HG03558 (cell line): ENCODE results near the gene KRT8.

ENCODE experiments used
- ATAC-seq: cut with Tn5 transposase; IDR thresholded peaks from one replicate; pipeline ENCODE4 v1.9.1; 2021; ENCODE audit warnings: moderate number of reproducible peaks; ENCODE audit not compliant: unreplicated experiment; ENCODE audit errors: extremely low read depth

Gene KRT8

DNA sequence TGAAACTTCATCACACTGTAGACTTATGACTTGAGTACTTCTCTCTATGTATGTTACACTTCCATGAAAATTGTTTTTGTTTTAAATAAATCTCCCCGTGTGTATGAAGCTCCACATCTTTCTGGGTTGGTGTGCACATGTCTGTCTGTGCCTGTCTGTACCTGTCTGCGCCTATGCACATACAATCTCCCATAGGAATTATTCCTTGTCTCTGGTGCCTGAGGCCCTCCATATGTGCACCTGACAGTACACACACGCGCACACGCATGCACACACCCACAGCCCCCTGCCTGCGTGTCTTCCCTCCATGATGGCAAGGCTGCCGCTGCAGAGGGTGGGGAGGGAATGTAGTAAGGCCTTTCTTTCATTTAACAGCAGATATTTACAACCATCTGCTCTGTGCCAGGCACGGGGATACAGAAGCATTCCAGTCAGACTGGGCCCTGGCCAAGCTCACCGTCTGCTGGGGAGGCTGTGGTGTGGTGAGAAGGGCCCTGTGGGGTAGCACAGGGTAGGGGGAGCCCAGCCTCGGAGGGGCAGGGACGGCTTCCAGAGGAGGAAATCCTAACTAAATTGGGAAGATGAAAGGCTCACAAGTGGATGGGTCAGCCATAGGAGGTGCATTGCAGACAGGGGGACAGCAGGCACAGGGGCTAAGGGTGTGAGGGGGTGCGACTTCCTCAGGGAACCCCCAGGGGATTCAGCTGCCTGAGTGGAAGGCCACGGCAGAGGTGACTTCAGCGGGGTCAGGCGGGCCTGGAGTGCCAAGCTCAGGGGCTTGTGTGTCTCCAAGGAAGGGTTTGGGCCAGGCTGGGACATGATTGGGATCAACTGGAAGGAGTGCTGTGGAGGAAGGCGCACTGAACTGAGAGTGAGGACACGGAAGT lies 26.1 kb downstream of the KRT8 start:
- no peak for ATAC-seq

DNA sequence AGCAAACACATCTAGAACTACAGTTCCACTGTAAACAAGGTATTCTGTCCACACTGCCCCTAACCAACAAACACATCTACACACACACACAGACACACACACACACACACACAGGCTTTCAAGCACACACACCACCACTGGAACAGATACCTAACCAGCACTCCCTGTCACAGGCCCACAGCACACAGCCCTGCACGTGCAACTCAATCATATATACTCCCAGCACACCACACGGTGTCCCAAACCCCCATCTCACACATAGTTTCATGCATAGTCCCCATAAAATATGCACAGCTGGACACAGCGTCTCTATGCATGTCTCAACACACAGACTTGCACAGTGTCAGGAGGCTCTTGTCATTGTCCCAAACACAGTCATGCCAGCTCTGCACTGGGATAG lies 27.6 kb downstream of the KRT8 start:
- ATAC-seq, result no peak

DNA sequence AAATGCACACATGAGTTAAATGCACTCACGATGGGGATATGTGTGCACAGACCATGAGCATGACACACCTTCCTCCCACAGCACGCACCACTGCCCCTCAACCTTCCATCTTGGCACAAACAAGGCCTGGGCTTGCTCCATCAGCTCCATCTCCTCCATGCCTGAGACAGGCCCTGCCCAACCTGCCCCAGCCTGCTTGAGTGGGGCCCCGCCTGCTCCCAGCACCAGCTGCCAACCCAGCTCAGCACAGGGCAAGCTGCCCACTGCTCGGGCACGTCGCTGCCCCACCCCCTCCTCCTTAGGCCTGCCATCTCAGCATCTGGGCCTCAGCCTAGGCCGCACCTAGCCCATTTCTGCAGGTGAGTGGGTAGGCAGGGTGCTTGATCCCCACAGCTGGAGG lies 28.5 kb downstream of the KRT8 start:
- ATAC-seq, result no peak

GRCh38 chr12:52874573-52875435 lies 30.1 kb downstream of the KRT8 start:
- ATAC-seq, result no peak

GRCh38 chr12:52873832-52874572 lies 30.9 kb downstream of the KRT8 start:
- ATAC-seq, result no peak

DNA sequence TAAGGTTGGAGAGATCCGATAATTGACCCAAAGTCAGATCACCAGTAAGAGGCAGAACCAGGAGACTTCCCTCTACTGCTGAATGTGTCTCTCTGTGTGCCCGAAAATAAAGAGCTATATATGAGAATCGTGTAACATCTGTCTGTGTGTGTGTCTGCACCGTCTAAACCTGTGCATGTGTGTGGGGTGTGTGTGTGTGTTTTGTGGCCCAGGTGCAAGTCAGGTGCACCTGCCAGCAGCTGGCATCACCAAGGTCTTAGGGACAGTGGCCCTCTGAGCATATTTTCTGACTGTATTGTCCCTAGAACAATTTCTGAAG lies 31.4 kb downstream of the KRT8 start:
- no peak for ATAC-seq

- ATAC-seq, result no peak
These were observed 32.1 kb downstream of the KRT8 start for GRCh38 chr12:52872644-52873389.

GRCh38 chr12:52871291-52872039 lies 33.4 kb downstream of the KRT8 start:
- ATAC-seq, result no peak

DNA sequence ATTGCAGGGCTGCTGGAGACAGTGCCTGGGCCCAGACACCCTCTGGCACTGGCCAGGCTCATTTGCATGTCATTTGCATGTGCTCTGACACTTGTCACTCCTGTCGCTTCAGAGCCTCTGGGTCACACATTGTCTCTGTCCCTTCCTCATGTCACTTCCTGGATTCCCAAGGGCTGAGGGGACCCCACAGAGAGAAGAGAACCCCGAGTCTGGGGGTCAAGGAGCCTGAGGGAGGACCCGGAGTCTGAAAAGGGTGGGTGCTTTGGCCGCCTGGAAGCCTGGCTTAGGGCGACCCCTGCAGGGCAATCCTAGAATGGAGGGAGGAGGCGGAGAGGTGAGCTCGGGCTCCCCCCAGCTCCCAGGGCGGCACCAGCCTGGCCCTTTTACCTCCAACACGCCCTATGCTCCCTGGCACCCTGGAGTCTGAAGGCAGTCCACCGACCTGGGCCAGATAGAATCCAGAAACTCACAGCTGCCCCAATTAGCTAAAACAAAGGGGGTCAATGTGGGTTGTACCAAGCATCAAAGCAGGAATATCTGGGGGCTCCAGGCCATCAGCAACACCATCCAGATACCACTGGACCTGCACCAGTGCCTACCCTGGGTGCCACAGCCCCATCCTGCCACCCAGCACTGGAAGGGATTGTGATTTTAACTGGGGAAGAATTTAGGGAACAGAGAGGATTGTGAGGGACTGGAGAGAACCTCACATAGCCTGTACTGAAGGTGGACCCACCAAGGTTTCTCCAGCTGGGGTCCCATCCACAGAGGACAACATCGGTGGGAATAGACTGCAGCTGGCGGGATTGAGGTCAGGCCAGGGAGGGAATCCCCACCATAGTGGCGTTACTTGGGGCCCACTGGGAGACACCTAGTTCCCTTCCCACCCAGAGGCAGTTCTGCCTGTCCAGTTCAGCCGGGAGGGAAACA lies 34.2 kb downstream of the KRT8 start:
- no peak for ATAC-seq

- no peak for ATAC-seq
These were observed 37.2 kb downstream of the KRT8 start for GRCh38 chr12:52867642-52868041.

- no peak for ATAC-seq
These were observed 37.7 kb downstream of the KRT8 start for GRCh38 chr12:52867152-52867551.

DNA sequence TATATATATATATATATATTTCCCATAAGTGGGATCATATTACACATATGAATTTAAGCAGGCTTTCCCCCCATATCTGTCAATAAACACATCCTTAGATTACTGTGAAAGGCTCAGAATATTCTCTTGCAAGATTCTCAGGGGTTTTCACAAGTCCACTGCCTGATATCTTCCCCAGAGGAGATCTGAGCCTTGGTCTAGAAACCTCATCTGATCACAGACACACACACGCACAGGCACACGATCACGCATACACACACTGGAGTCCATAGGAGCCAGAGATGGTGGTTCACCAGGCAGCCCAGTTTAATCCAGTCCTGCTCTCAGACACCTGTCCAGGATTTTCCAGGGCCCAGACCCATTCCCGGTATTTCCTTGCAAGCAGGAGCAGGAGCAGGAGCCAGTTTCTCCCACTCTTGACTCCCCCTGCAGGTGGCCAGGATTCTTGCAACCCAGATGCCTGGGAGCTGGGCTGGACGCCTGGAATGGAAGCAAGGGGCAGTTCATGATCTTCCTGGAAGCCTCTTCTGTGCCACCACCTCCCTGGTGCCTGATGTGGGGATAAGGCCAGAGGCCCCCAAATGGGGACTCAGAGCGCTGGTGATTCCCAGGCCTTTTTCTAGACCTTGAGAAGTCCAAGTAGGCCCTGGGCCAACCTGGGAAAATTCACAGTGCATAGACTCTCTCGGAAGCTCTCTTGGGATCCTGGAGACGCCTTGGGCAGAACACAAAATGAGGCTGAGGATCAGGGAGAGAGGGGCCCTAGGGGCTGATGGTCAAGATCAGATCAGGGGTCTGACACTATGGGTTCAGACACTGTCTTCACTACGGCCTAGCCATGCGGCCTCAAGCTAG lies 39.6 kb downstream of the KRT8 start:
- no peak for ATAC-seq

DNA sequence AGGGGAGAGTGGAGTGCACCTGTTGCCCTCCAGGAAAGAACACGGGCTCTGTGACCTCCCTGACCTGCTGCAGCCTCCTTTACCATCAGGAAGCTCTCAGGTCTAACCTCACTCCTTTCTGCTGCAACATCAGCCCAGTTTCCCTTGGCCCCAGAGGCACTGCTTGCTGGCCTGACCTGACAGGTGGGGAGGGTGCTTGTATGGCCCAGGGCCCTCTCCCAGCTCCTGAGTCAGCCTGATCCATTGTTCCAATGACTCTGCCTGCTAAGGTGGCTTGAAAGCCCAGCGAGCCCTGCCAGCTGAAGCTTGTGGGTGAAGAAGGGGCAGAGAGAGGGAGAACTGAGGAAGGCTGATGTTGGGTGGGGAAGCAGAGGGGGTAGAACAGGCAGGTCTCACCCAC lies 42.9 kb downstream of the KRT8 start:
- ATAC-seq, result no peak

DNA sequence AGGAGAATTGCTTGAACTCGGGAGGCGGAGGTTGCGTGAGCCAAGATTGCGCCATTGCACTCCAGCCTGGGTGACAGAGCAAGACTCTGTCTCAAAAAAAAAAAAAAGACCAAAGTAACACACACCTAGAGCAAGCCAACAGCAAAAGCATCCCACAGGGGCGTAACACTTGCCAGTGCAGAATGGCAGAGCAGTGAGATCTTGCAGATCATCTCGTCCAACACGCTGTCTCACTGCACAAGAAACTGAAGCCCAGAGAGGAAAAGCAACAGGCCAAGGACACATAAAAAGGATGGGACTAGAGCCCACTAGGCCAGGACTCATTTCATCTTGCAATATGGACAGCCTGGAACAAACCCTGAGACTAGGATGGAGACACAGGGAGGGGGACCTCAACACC lies 43.4 kb downstream of the KRT8 start:
- ATAC-seq, result no peak

DNA sequence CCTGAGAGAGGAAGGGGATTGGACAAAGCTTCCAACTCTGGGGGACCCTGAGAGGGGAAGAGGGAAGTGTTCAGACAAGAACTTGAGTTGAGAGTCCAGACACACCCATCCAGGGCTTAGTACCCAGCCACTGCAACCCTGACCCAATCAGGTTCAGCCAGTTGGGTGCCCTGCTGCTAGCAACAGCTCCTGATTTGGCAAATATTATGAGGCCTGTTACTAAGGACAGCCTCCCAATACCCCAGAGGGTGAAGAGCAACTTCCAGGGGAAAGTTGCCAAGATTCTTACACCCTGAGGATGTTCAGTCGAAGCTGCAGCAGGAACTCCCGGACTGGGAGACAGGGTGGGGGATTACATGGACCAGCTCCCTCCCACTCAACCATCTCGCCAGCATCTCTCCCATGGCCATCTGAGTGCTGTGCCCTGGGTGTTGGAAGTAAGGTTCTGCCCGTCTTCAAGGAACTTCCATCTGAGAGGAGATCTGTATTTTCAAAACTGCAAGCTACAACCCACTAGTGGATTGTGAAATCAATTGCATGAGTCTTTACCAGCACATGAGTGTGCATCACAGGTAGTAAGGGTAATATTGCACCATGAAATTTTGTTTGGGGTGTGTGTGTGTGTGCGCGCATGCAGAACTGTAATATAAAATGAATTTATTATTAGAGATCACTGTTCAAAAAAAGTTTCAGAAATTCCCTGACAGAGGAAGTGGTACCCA lies 44.6 kb downstream of the KRT8 start:
- ATAC-seq, result no peak

DNA sequence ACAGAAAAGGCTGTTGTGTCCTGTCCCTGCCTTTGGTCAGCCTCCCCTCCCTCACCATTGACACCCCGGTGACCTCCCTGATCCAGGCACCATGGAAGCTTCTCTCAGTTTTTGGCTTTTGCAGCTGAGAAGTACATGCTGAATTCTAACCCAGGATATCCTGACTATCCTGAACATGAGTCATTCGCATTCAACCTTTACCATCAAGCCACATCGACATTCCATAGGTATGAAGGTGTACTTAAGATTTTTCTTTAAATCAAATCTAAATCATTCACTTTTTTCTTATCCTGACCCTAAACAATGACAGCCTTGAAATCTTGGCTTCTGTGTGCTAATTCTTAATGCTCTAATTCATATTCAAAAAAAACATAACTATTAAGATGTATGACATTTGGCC lies 47.4 kb downstream of the KRT8 start:
- no peak for ATAC-seq

- ATAC-seq, result no peak
These were observed 48.1 kb downstream of the KRT8 start for GRCh38 chr12:52856787-52857186.
